Hepatocyte (in vitro differentiated cells): Measurements from ENCODE around the gene NOC2L. TPM values are rescaled to one million over a fixed set of nuclear protein-coding genes. Genes with fewer than 3 reads are reported as not detected.

Experiments
- DNase-seq: peaks from one replicate; pipeline ENCODE4 v3.0.0-alpha.2; 2016; ENCODE audit warnings: low spot score
- H2AFZ ChIP-seq: fragments of 200-600 bp; sonication (generic); 2 replicates; pipeline ENCODE4 v1.6.0; 2016; ENCODE audit warnings: antibody characterized with exemption, mild to moderate bottlenecking
- H3K27ac ChIP-seq: fragments of 200-600 bp; sonication (generic); 2 replicates; pipeline ENCODE4 v1.5.1; 2016; ENCODE audit warnings: mild to moderate bottlenecking
- H3K27me3 ChIP-seq: fragments of 200-600 bp; sonication (generic); 2 replicates; pipeline ENCODE4 v1.6.1; 2016
- H3K36me3 ChIP-seq: fragments of 200-600 bp; sonication (generic); replicated peaks from 2 replicates; pipeline ENCODE4 v1.5.1; 2016; ENCODE audit warnings: low read depth; ENCODE audit not compliant: insufficient read depth
- H3K4me1 ChIP-seq: fragments of 200-600 bp; sonication (generic); 2 replicates; pipeline ENCODE4 v1.5.1; 2016; ENCODE audit warnings: mild to moderate bottlenecking, moderate library complexity; ENCODE audit not compliant: insufficient read depth
- H3K4me2 ChIP-seq: fragments of 200-600 bp; sonication (generic); 2 replicates; pipeline ENCODE4 v1.6.0; 2016
- H3K4me3 ChIP-seq: fragments of 200-600 bp; sonication (generic); 2 replicates; pipeline ENCODE4 v1.5.1; 2016; ENCODE audit warnings: mild to moderate bottlenecking
- H3K79me2 ChIP-seq: fragments of 200-600 bp; sonication (generic); 2 replicates; pipeline ENCODE4 v1.6.0; 2017; ENCODE audit warnings: mild to moderate bottlenecking
- H3K9me2 ChIP-seq: fragments of 200-600 bp; sonication (generic); replicated peaks from 2 replicates; pipeline ENCODE4 v1.6.0; 2017; ENCODE audit warnings: mild to moderate bottlenecking; ENCODE audit not compliant: insufficient read depth
- H3K9me3 ChIP-seq: fragments of 200-600 bp; sonication (generic); 2 replicates; pipeline ENCODE4 v1.5.1; 2016; ENCODE audit warnings: low read depth, mild to moderate bottlenecking
- H4K20me1 ChIP-seq: fragments of 200-600 bp; sonication (generic); 2 replicates; pipeline ENCODE4 v1.6.0; 2016; ENCODE audit warnings: mild to moderate bottlenecking; ENCODE audit not compliant: insufficient read depth, poor library complexity, severe bottlenecking
- CTCF ChIP-seq: fragments of 200-600 bp; sonication (generic); IDR thresholded peaks from 2 replicates; pipeline ENCODE4 v1.5.1; 2016; ENCODE audit warnings: antibody characterized with exemption, mild to moderate bottlenecking; ENCODE audit not compliant: poor library complexity
- EZH2 ChIP-seq: fragments of 200-600 bp; sonication (generic); IDR thresholded peaks from 2 replicates; pipeline ENCODE4 v1.6.1; 2016; ENCODE audit warnings: antibody characterized with exemption, mild to moderate bottlenecking, borderline replicate concordance
- EZH2phosphoT487 ChIP-seq: fragments of 200-600 bp; sonication (generic); IDR thresholded peaks from one replicate; pipeline ENCODE4 v1.6.1; 2018; ENCODE audit warnings: antibody characterized with exemption, mild to moderate bottlenecking, low read depth, moderate library complexity; ENCODE audit not compliant: unreplicated experiment, severe bottlenecking
- WGBS: methylation state at CpG from one replicate; pipeline ENCODE4 v1.1.6; 2016; ENCODE audit warnings: low lambda C conversion rate; ENCODE audit errors: missing lambda C conversion rate; 5-methylcytosine and 5-hydroxymethylcytosine counted together
- polyA plus RNA-seq: library from polyadenylated mRNA; unstranded; fragments of >200 nt; fragmentation: Nextera tagmentation; extraction: Ambion mirVana; gene quantifications from 2 replicates; pipeline ENCODE4 v1.2.1, GENCODE V29; 2016
- total RNA-seq: library from RNA; depleted of rRNA; stranded (reverse); fragments of >200 nt; gene quantifications from 2 replicates; pipeline ENCODE4 v1.2.3, GENCODE V29; 2014

NOC2L gene
- total and polyA plus RNA-seq, 2 experiments from 2014 or later: 44.3 to 66.6 TPM

GRCh38 chr1:923131-923990, 35.7 kb downstream of the NOC2L start, which contains the start of gene SAMD11:
TSS of gene SAMD11 (plus strand) at chr1:923923. CDS start at chr1:924432, 509 bp downstream.
- H3K27ac ChIP-seq: no peak within 1 kb of the TSS
- H3K9me3 ChIP-seq: no peaks in the 10 kb centered on the region
- H3K27me3 ChIP-seq: peaks cover 47% of the 10 kb centered on the region
- peak within 1 kb of the TSS; percentile 36 for H3K4me3 ChIP-seq
- peak; percentile 89 for DNase-seq
- no peaks in the 10 kb centered on the region for H3K79me2 ChIP-seq
- WGBS: 9% methylated on average over 38 of the region's 72 CpGs
- peak within 1 kb of the TSS; percentile 96 for H3K4me2 ChIP-seq
- H4K20me1 ChIP-seq: peaks cover 6% of the 10 kb centered on the region
- H3K4me1 ChIP-seq: peaks cover 30% of the 10 kb centered on the region
- H3K9me2 ChIP-seq: no peaks in the 10 kb centered on the region
- peak within 1 kb of the TSS; percentile 52 for H2AFZ ChIP-seq
- H3K36me3 ChIP-seq: no peaks in the 10 kb centered on the region
- no peak for TF ChIP-seq EZH2
- TF ChIP-seq CTCF: no peak
- TF ChIP-seq EZH2phosphoT487: no peak

GRCh38 chr1:921011-921837, 37.8 kb downstream of the NOC2L start:
- peaks cover 53% of the 10 kb centered on the region for H3K27me3 ChIP-seq
- peak; percentile 92 for DNase-seq
- peak overlapping the region; percentile 65 for H3K4me2 ChIP-seq

GRCh38 chr1:920521-920920, 38.5 kb downstream of the NOC2L start:
- Histone ChIP-seq H3K4me3 (no peak overlapping the region), H3K4me2 (peak overlapping the region; percentile 65), H3K79me2 (no peaks in the 10 kb centered on the region), H3K27me3 (peaks cover 53% of the 10 kb centered on the region), H2AFZ (no peak overlapping the region), H3K9me3 (no peaks in the 10 kb centered on the region), H4K20me1 (no peaks in the 10 kb centered on the region), H3K27ac (no peak overlapping the region), H3K36me3 (no peaks in the 10 kb centered on the region), H3K9me2 (no peaks in the 10 kb centered on the region), H3K4me1 (peaks cover 42% of the 10 kb centered on the region)
- WGBS: 42% methylated on average over 13 of the region's 13 CpGs
- TF ChIP-seq CTCF (no peak), EZH2phosphoT487 (no peak), EZH2 (no peak)
- no peak for DNase-seq

More at GRCh38 chr1:921011-921837, 37.8 kb downstream of the NOC2L start:
- TF ChIP-seq EZH2 (no peak), CTCF (peak; percentile 43)
- peaks cover 43% of the 10 kb centered on the region for H3K4me1 ChIP-seq
- no peak overlapping the region for H3K4me3 ChIP-seq
- no peaks in the 10 kb centered on the region for H3K9me3 ChIP-seq
- H3K79me2 ChIP-seq: no peaks in the 10 kb centered on the region
- H2AFZ ChIP-seq: no peak overlapping the region
- 36% methylated on average over 35 of the region's 38 CpGs for WGBS
- peaks cover 6% of the 10 kb centered on the region for H4K20me1 ChIP-seq
- no peaks in the 10 kb centered on the region for H3K9me2 ChIP-seq
- H3K27ac ChIP-seq: no peak overlapping the region
- H3K36me3 ChIP-seq: no peaks in the 10 kb centered on the region
